ENCODE data around the gene GRID2. TPM values are rescaled to one million over a fixed set of nuclear protein-coding genes. Genes with fewer than 3 reads are reported as not detected.

Gene GRID2
- total RNA-seq, 2 donors from 2014 or later, result not detected

- H3K9ac ChIP-seq (ENCODE audit: low read depth in 2 of 2, low read length in 2 of 2), result no peak overlapping the region
- no peak overlapping the region for H3K27ac ChIP-seq
- H3K27me3 ChIP-seq, result no peaks in the 10 kb centered on the region
- DNase-seq, result no peak
- intact Hi-C loops (cut with DNase I), result no loop called here
- TF ChIP-seq CTCF (IDR thresholded peaks at IDR 0.05), result no peak
- no peaks in the 10 kb centered on the region for H3K36me3 ChIP-seq
- no peaks in the 10 kb centered on the region for H3K4me1 ChIP-seq
- no peaks in the 10 kb centered on the region for H3K9me3 ChIP-seq
- no peak overlapping the region for H3K4me3 ChIP-seq
Measured at GRCh38 chr4:92994727-92995126, 691.0 kb downstream of the GRID2 start.

- H3K4me3 ChIP-seq, result no peak overlapping the region
- DNase-seq, result no peak
- no peak overlapping the region for H3K27ac ChIP-seq
- no peak for TF ChIP-seq CTCF (IDR thresholded peaks at IDR 0.05)
- intact Hi-C loops (cut with DNase I), result no loop called here
- H3K36me3 ChIP-seq, result no peaks in the 10 kb centered on the region
- no peaks in the 10 kb centered on the region for H3K9me3 ChIP-seq
- no peaks in the 10 kb centered on the region for H3K27me3 ChIP-seq
- no peaks in the 10 kb centered on the region for H3K4me1 ChIP-seq
- no peak overlapping the region for H3K9ac ChIP-seq (ENCODE audit: low read depth in 2 of 2, low read length in 2 of 2)
Measured at GRCh38 chr4:92996533-92996932, 692.8 kb downstream of the GRID2 start.

- TF ChIP-seq CTCF (IDR thresholded peaks at IDR 0.05), result no peak
- H3K36me3 ChIP-seq, result no peaks in the 10 kb centered on the region
- no peak overlapping the region for H3K9ac ChIP-seq (ENCODE audit: low read depth in 2 of 2, low read length in 2 of 2)
- DNase-seq, result no peak
- H3K27ac ChIP-seq, result no peak overlapping the region
- H3K9me3 ChIP-seq, result no peaks in the 10 kb centered on the region
- intact Hi-C loops (cut with DNase I), result no loop called here
- no peak overlapping the region for H3K4me3 ChIP-seq
- H3K27me3 ChIP-seq, result no peaks in the 10 kb centered on the region
- no peaks in the 10 kb centered on the region for H3K4me1 ChIP-seq
Measured at GRCh38 chr4:93000910-93001309, 697.1 kb downstream of the GRID2 start.

- DNase-seq, result no peak
- Histone ChIP-seq H3K9me3 (no peaks in the 10 kb centered on the region), H3K4me1 (no peaks in the 10 kb centered on the region), H3K9ac (ENCODE audit: low read depth in 2 of 2, low read length in 2 of 2) (no peak overlapping the region), H3K27ac (no peak overlapping the region), H3K4me3 (no peak overlapping the region), H3K36me3 (no peaks in the 10 kb centered on the region), H3K27me3 (no peaks in the 10 kb centered on the region)
- no peak for TF ChIP-seq CTCF (IDR thresholded peaks at IDR 0.05)
- intact Hi-C loops (cut with DNase I), result no loop called here
Measured at GRCh38 chr4:93002240-93002639, 698.5 kb downstream of the GRID2 start.

DNA sequence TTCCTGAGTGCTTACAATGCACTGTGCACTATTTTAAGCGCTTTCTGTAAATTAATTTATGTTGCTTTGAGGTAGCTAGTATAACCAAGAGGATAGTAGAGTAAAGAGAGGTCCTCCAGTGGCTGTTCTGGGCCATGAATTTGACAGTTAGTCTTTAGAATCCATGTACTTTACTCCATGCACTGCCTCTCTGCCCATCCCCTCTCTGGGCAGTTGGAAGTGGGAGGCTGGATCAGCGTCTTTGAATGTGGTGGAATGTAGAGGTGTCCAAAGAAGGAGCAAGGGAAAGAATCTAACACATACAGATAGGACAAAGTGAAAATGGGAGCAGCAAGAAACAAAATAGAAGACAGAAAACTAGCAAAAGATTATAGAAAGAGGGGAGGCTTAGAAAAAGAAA lies 712.6 kb downstream of the GRID2 start:
- TF ChIP-seq CTCF (IDR thresholded peaks at IDR 0.05), result no peak
- no peak overlapping the region for H3K9ac ChIP-seq (ENCODE audit: low read depth in 2 of 2, low read length in 2 of 2)

DNA sequence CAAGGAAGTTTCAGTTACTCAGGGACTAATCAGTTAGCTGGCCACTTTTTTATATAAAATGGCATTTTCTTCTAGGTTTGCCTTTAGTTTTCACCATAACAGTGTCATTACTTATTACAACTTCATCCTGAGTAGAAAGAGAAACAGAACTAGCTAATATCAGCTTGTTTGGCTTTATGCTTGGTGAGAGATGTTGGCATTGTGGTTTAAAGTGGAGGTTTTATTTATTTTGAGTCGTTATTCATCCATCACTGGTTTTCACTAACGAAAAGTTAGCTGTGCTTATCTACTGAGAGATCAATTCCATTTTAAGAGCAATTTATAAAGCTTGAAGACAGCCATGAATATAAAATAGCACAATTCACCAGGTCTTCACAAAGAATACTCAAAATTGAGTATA lies 714.5 kb downstream of the GRID2 start:
- Histone ChIP-seq H3K27me3 (no peaks in the 10 kb centered on the region), H3K4me3 (no peak overlapping the region), H3K9me3 (no peaks in the 10 kb centered on the region), H3K36me3 (no peaks in the 10 kb centered on the region), H3K9ac (ENCODE audit: low read depth in 2 of 2, low read length in 2 of 2) (no peak overlapping the region), H3K4me1 (no peaks in the 10 kb centered on the region), H3K27ac (no peak overlapping the region)
- TF ChIP-seq CTCF (IDR thresholded peaks at IDR 0.05), result no peak
- no peak for DNase-seq
- intact Hi-C loops (cut with DNase I), result no loop called here

More for the DNA sequence above, 712.6 kb downstream of the GRID2 start:
- H3K36me3 ChIP-seq, result no peaks in the 10 kb centered on the region
- no peak overlapping the region for H3K4me3 ChIP-seq
- no peaks in the 10 kb centered on the region for H3K27me3 ChIP-seq
- intact Hi-C loops (cut with DNase I), result no loop called here
- no peak overlapping the region for H3K27ac ChIP-seq
- H3K4me1 ChIP-seq, result no peaks in the 10 kb centered on the region
- DNase-seq, result no peak
- H3K9me3 ChIP-seq, result no peaks in the 10 kb centered on the region
